HCT116 (cell line): ENCODE results near the gene UBAC2.

Experiments
- CTCF ChIP-seq, 3 experiments: fragments of 200-600 bp in 1 of 3; sonication (generic) in 1 of 3; IDR thresholded peaks in 2 of 3; conservative IDR thresholded peaks in 1 of 3; 2 replicates each; pipeline ENCODE4 v1.5.1; 2012 to 2017; ENCODE audit warnings: low read depth in 2 of 3, low read length in 2 of 3, antibody characterized with exemption in 1 of 3, borderline replicate concordance in 1 of 3, control low read depth in 1 of 3, mild to moderate bottlenecking in 1 of 3, mixed read lengths in 1 of 3, mixed run types in 1 of 3, moderate library complexity in 1 of 3; ENCODE audit not compliant: insufficient read depth in 1 of 3
- ZFX ChIP-seq: fragments of 450-650 bp; IDR thresholded peaks from 2 replicates; pipeline ENCODE4 v1.6.1; 2017

- TF ChIP-seq CTCF (IDR thresholded peaks at IDR 0.05 in 2 of 3, conservative IDR thresholded peaks at IDR 0.05 in 1 of 3; ENCODE audit: borderline replicate concordance in 1 of 3, insufficient read depth in 1 of 3, low read depth in 2 of 3, low read length in 2 of 3), result no peak
- TF ChIP-seq ZFX, result no peak
These were observed 111.3 kb downstream of the UBAC2 start for GRCh38 chr13:99311748-99312492.
